IMR-90 (cell line): Measurements from ENCODE around the gene FYB2. TPM values are rescaled to one million over a fixed set of nuclear protein-coding genes. Genes with fewer than 3 reads are reported as not detected.
A peak's percentile ranks its signal among the peaks of the same experiment; 100 is the strongest.

Source experiments
- ATAC-seq: fragments of 200-7000 bp; cut with Tn5 transposase; 2 replicates; pipeline ENCODE4 v1.9.1; 2020; ENCODE audit warnings: low read depth, mild to moderate bottlenecking, moderate library complexity
- BruUV-seq: library from RNA; stranded (reverse); fragments of 400-500 nt; replicated peaks from 2 replicates; lab custom pipeline; 2021; lab: Mats Ljungman, UMichigan
- CTCF ChIA-PET: fragments of 300-600 bp; formaldehyde crosslinking; extraction: SDS; loops from one replicate; lab custom pipeline; 2021; ENCODE audit warnings: antibody characterized with exemption; lab: Yijun Ruan, JAX
- POLR2A ChIA-PET: fragments of 300-600 bp; sonication (Branson Sonifier 250); formaldehyde crosslinking; loops from one replicate; lab custom pipeline; 2022; ENCODE audit warnings: antibody characterized with exemption; ENCODE audit not compliant: unreplicated experiment; lab: Charles Lee
- DNase-seq: peaks from one replicate; pipeline ENCODE4 v3.0.0; 2013
- H2AFZ ChIP-seq: replicated peaks from 2 replicates; pipeline ENCODE3; 2013; ENCODE audit warnings: low read length, mild to moderate bottlenecking; ENCODE audit not compliant: poor library complexity
- H2AK5ac ChIP-seq: 2 replicates; pipeline ENCODE4 v1.6.1; 2013; ENCODE audit warnings: low read depth, low read length, inconsistent platforms
- H2AK9ac ChIP-seq: replicated peaks from 2 replicates; pipeline ENCODE3; 2013; ENCODE audit warnings: mild to moderate bottlenecking, low read depth, low read length, moderate library complexity; ENCODE audit not compliant: poor library complexity
- H2BK120ac ChIP-seq: 2 replicates; pipeline ENCODE4 v1.6.1; 2013; ENCODE audit warnings: low read depth, low read length, inconsistent platforms
- H2BK15ac ChIP-seq: 3 replicates; pipeline ENCODE4 v1.6.1; 2013; ENCODE audit warnings: low read depth, low read length, inconsistent platforms
- H2BK20ac ChIP-seq: 2 replicates; pipeline ENCODE4 v1.6.1; 2013; ENCODE audit warnings: low read depth, mild to moderate bottlenecking, inconsistent platforms, low read length, moderate library complexity
- H2BK5ac ChIP-seq: 2 replicates; pipeline ENCODE4 v1.6.1; 2013; ENCODE audit warnings: mild to moderate bottlenecking, low read depth, low read length, inconsistent platforms; ENCODE audit not compliant: poor library complexity, severe bottlenecking
- H3K14ac ChIP-seq: replicated peaks from 2 replicates; pipeline ENCODE4 v1.6.1; 2013; ENCODE audit warnings: low read depth, low read length, inconsistent platforms
- H3K18ac ChIP-seq: 2 replicates; pipeline ENCODE4 v1.6.1; 2013; ENCODE audit warnings: low read depth, low read length, control low read depth
- H3K23ac ChIP-seq: 2 replicates; pipeline ENCODE4 v1.6.1; 2013; ENCODE audit warnings: low read depth, low read length, inconsistent platforms
- H3K27ac ChIP-seq: 2 replicates; pipeline ENCODE4 v1.5.1; 2013; ENCODE audit warnings: mild to moderate bottlenecking, control low read depth, low read length; ENCODE audit not compliant: insufficient read depth
- H3K27me3 ChIP-seq: 2 replicates; pipeline ENCODE4 v1.6.1; 2013; ENCODE audit warnings: low read length; ENCODE audit not compliant: control insufficient read depth, insufficient read depth
- H3K36me3 ChIP-seq: 2 replicates; pipeline ENCODE4 v1.6.1; 2013; ENCODE audit warnings: low read length, mixed read lengths; ENCODE audit not compliant: control insufficient read depth, insufficient read depth
- H3K4ac ChIP-seq: 2 replicates; pipeline ENCODE4 v1.6.1; 2013; ENCODE audit warnings: low read depth, low read length, inconsistent platforms
- H3K4me1 ChIP-seq: 2 replicates; pipeline ENCODE4 v1.6.1; 2013; ENCODE audit warnings: low read length, mixed read lengths; ENCODE audit not compliant: control insufficient read depth, insufficient read depth
- H3K4me2 ChIP-seq: 2 replicates; pipeline ENCODE4 v1.6.1; 2013; ENCODE audit warnings: low read depth, mild to moderate bottlenecking, control low read depth, low read length, moderate library complexity
- H3K4me3 ChIP-seq: 2 replicates; pipeline ENCODE4 v1.5.1; 2013; ENCODE audit warnings: low read depth, mild to moderate bottlenecking, control low read depth, low read length, moderate library complexity; ENCODE audit not compliant: insufficient read depth
- H3K56ac ChIP-seq: 2 replicates; pipeline ENCODE4 v1.6.1; 2013; ENCODE audit warnings: low read length, inconsistent platforms; ENCODE audit not compliant: insufficient read depth; ENCODE audit errors: extremely low read depth
- H3K79me1 ChIP-seq, 2 experiments: 2 replicates each; pipeline ENCODE4 v1.6.1; 2013; ENCODE audit warnings: low read length in 2 of 2, inconsistent platforms in 1 of 2, low read depth in 1 of 2
- H3K9ac ChIP-seq: 2 replicates; pipeline ENCODE4 v1.6.1; 2013; ENCODE audit warnings: low read depth, low read length, control low read depth
- H3K9me1 ChIP-seq: 2 replicates; pipeline ENCODE4 v1.6.1; 2013; ENCODE audit warnings: low read length, inconsistent platforms; ENCODE audit not compliant: insufficient read depth
- H3K9me3 ChIP-seq: 2 replicates; pipeline ENCODE4 v1.6.1; 2013; ENCODE audit warnings: low read length; ENCODE audit not compliant: control insufficient read depth, insufficient read depth
- H4K20me1 ChIP-seq: 2 replicates; pipeline ENCODE4 v1.6.1; 2013; ENCODE audit warnings: low read length, inconsistent platforms; ENCODE audit not compliant: insufficient read depth
- H4K5ac ChIP-seq: 2 replicates; pipeline ENCODE4 v1.6.1; 2013; ENCODE audit warnings: mild to moderate bottlenecking, low read depth, low read length, control low read depth
- H4K8ac ChIP-seq, 2 experiments: 2 replicates each; pipeline ENCODE4 v1.6.1; 2013; ENCODE audit warnings: low read depth in 2 of 2, low read length in 2 of 2, control low read depth in 1 of 2, inconsistent platforms in 1 of 2
- H4K91ac ChIP-seq: 2 replicates; pipeline ENCODE4 v1.6.1; 2013; ENCODE audit warnings: low read depth, low read length, inconsistent platforms; ENCODE audit not compliant: insufficient read depth
- BHLHE40 ChIP-seq: fragments of 150-350 bp; IDR thresholded peaks from 2 replicates; pipeline ENCODE4 v1.6.1; 2016; ENCODE audit warnings: mild to moderate bottlenecking, low read depth, low read length
- CEBPB ChIP-seq: IDR thresholded peaks from 2 replicates; pipeline ENCODE4 v1.6.1; 2012; ENCODE audit warnings: low read depth, low read length, improper control_type of control experiment
- MAZ ChIP-seq: IDR thresholded peaks from 2 replicates; pipeline ENCODE4 v1.6.1; 2012; ENCODE audit warnings: low read depth, mild to moderate bottlenecking, low read length, improper control_type of control experiment, moderate library complexity, borderline replicate concordance
- RAD21 ChIP-seq: IDR thresholded peaks from 2 replicates; pipeline ENCODE4 v1.6.1; 2012; ENCODE audit warnings: low read length, improper control_type of control experiment
- SMC3 ChIP-seq: fragments of 150-350 bp; IDR thresholded peaks from 2 replicates; pipeline ENCODE4 v1.6.1; 2016; ENCODE audit warnings: low read depth, mild to moderate bottlenecking, antibody characterized with exemption, low read length, moderate library complexity
- WGBS, 2 experiments: methylation state at CpG; one replicate each; pipeline versions ENCODE4 v1.1.5 to v1.1.7; 2013; ENCODE audit warnings: missing lambda C conversion rate in 2 of 2; ENCODE audit not compliant: insufficient read length in 1 of 2; ENCODE audit errors: extremely low coverage in 2 of 2; 5-methylcytosine and 5-hydroxymethylcytosine counted together
- dilution Hi-C: fragments of 300-500 bp; cut with HindIII; formaldehyde crosslinking; loops from one replicate; pipeline ENCODE4 v1.14.3; 2018; ENCODE audit warnings: low sequenced_read_pairs; ENCODE audit not compliant: unreplicated experiment
- in situ Hi-C: fragments of 300-500 bp; cut with MboI; formaldehyde crosslinking; loops from 3 replicates; pipeline ENCODE4 v1.14.3; 2019; ENCODE audit warnings: low sequenced_read_pairs, inconsistent platforms, mixed read lengths
- intact Hi-C: fragments of 100-400 bp; cut with micrococcal nuclease; formaldehyde crosslinking; loops from 2 replicates; pipeline ENCODE4 v1.10.0; 2022
- polyA plus RNA-seq, 3 experiments: library from polyadenylated mRNA; depleted of rRNA; stranded (reverse); fragments of >200 nt; gene quantifications; 2 replicates each; pipeline ENCODE4 v1.2.3, GENCODE V29; 2012; ENCODE audit warnings: low replicate concordance in 1 of 3
- total RNA-seq: library from RNA; depleted of rRNA; stranded (reverse); fragments of >200 nt; gene quantifications from 2 replicates; pipeline ENCODE4 v1.2.3, GENCODE V29; 2012
- TF ChIP-seq, protein P1 (sequence below): conservative IDR thresholded peaks from 2 replicates; pipeline ENCODE4 v1.5.1; 2012; ENCODE audit warnings: mild to moderate bottlenecking, low read depth, low read length, improper control_type of control experiment

The FYB2 gene
- total and polyA plus RNA-seq, 2 of the 4 experiments (the other 2 are of a cell fraction) = under 0.01 TPM; not detected in 1

DNA sequence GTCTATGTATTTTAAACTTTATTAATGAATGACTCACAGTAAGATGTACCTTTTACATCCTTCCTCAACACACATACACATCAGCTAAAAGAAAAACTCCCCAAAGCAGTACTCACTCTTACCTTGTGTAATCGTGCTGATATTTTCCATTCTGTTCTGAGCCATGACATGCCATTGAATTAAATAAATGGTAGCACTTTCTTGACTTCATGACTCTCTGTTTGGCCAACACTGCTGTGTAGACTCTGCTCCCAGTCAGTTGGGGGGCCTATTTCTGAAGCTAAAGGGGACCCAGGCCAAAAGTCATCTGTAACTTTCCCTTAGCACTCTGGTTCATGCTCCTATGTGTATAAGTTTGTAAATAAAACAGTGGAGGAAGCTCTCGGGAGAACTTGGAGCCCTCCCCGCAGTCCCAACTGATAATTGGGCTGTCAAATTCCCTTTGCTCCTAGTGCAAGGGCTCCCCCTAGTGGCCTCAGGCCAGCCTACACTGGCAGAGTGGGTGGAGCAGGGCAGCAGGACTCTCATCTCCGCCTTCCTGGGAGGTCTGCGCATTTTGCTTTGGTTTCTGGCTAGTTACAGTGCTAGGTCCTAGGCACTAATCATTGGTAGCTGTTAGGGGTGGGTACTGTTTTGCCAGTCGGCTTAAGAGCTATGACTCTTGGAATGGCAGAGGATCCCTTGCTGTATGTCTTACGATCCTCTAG is 1.7 kb upstream of the FYB2 start:
- no peak overlapping the region for H3K18ac ChIP-seq
- no peak overlapping the region for H3K27ac ChIP-seq
- H3K14ac ChIP-seq = no peak overlapping the region
- peak overlapping the region; percentile 72 for H3K4me2 ChIP-seq
- peak; percentile 93 for ATAC-seq
- H3K4me3 ChIP-seq = no peak overlapping the region
- POLR2A ChIA-PET = interaction anchor here (0.6 kb wide), 2 partner anchors 146 to 580 kb away, joined by 3 read pairs; no protein-coding TSS in a partner anchor
- H3K9ac ChIP-seq = no peak overlapping the region
- H2AK9ac ChIP-seq = no peak overlapping the region
- peak overlapping the region in 1 of 2 experiments; percentile 72; a peak in 2 of 4 replicates for H4K8ac ChIP-seq
- no peaks in the 10 kb centered on the region for H3K9me3 ChIP-seq
- H2AFZ ChIP-seq = peak overlapping the region; percentile 77
- H3K4me1 ChIP-seq = peaks cover 13% of the 10 kb centered on the region
- in situ Hi-C loops (loop anchor here (5.0 to 25.0 kb wide), 2 partner anchors 1309 to 1539 kb away; no protein-coding TSS in a partner anchor), intact Hi-C loops (loop anchor here (2.0 to 10.0 kb wide), 4 partner anchors 110 to 1536 kb away; no protein-coding TSS in a partner anchor), dilution Hi-C loops (no loop called here)
- no peak overlapping the region for H3K56ac ChIP-seq
- no TSS peak for BruUV-seq
- TF ChIP-seq RAD21 (peak; percentile 91), CEBPB (no peak), SMC3 (peak; percentile 70), BHLHE40 (no peak), MAZ (peak; percentile 47; the same call in 1 of the 2 replicates)
- TF ChIP-seq, protein P1, sequence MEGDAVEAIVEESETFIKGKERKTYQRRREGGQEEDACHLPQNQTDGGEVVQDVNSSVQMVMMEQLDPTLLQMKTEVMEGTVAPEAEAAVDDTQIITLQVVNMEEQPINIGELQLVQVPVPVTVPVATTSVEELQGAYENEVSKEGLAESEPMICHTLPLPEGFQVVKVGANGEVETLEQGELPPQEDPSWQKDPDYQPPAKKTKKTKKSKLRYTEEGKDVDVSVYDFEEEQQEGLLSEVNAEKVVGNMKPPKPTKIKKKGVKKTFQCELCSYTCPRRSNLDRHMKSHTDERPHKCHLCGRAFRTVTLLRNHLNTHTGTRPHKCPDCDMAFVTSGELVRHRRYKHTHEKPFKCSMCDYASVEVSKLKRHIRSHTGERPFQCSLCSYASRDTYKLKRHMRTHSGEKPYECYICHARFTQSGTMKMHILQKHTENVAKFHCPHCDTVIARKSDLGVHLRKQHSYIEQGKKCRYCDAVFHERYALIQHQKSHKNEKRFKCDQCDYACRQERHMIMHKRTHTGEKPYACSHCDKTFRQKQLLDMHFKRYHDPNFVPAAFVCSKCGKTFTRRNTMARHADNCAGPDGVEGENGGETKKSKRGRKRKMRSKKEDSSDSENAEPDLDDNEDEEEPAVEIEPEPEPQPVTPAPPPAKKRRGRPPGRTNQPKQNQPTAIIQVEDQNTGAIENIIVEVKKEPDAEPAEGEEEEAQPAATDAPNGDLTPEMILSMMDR = peak; percentile 95
- CTCF ChIA-PET = interaction anchor here (0.5 to 1.4 kb wide), 17 partner anchors 10 to 1426 kb away, joined by 3 to 5 read pairs (median 3); no protein-coding TSS in a partner anchor
- WGBS, 2 experiments = 33% methylated on average over 1 of the region's 7 CpGs; no CpG with 5 or more reads in 1 of the 2 experiments
- H2BK20ac ChIP-seq = peak overlapping the region; percentile 35; the same call in 1 of the 2 replicates
- no peaks in the 10 kb centered on the region for H4K20me1 ChIP-seq
- no peak overlapping the region for H2AK5ac ChIP-seq
- no peak overlapping the region for H4K5ac ChIP-seq
- peaks cover 9% of the 10 kb centered on the region for H3K9me1 ChIP-seq
- H3K79me1 ChIP-seq = no peaks in the 10 kb centered on the region
- H4K91ac ChIP-seq = no peak overlapping the region
- peak overlapping the region; percentile 59; the same call in 1 of the 3 replicates for H2BK15ac ChIP-seq
- peak overlapping the region; percentile 14; the same call in 1 of the 2 replicates for H2BK120ac ChIP-seq
- H3K23ac ChIP-seq = no peak overlapping the region
- no peaks in the 10 kb centered on the region for H3K27me3 ChIP-seq
- no peaks in the 10 kb centered on the region for H3K36me3 ChIP-seq
- 0 out of 2 replicates have a peak overlapping the region, but pooled peaks have one; percentile 1 for H3K4ac ChIP-seq
- H2BK5ac ChIP-seq = no peak overlapping the region
- DNase-seq = peak; percentile 79
